GM18907 (cell line): Measurements from ENCODE around the gene DLGAP1.

ENCODE experiments used
- ATAC-seq: cut with Tn5 transposase; IDR thresholded peaks from one replicate; pipeline ENCODE4 v1.9.1; 2021; ENCODE audit warnings: mild to moderate bottlenecking, moderate library complexity; ENCODE audit not compliant: unreplicated experiment

DLGAP1 gene

DNA sequence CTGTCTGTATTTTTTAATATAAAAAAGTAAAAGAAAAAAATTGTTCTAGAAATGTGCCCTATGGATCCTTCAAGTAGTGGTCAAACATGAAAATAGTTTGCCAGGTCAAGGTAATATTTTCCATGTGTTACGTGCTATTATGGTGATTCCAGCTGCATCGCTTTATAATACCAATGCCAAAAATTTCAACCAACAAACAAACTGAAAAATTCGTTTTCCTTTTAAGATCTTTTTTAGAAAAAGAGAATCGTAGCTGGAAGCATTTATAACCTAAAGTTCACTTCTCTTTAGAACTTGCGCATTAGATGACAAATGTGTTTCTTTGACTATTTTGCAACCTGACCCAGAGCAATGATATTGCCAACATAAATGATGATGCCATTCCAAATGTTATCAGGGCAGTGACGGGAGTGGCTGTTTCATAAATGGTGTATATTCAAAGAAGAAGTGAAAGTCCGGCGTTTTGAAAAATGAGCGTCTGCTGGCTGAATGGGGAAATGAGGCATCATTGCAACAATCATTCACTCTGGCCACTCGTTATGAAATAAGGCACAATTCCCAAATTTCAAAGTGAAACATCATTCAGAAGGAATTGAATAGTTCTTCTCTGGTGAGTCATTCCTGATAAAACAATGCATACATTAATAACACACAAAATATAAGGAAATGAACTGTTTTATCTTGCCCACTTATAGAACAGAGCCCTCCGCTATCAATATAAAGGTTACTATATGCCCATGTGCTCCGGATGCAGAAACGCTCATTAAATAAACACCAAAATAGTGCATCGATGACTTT lies 707.7 kb downstream of the DLGAP1 start:
- no peak for ATAC-seq

DNA sequence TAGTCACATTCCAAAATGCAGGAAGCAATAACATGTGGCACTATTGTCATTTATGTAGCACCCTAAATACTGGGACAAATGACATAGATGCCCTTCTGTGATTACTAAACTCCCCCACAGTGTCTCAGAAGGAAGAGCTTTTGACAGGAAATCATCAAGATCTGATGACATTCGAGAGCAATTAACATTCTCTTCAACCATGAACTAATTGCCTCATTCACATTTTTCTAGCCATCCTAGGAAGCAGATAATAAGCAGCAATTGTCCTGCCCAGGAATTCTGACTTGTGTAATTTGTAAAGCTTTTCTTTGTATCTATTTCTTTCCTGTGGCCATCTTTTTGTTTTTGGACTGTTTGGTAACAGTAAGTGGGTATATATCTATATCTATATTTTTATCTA lies 712.6 kb downstream of the DLGAP1 start:
- ATAC-seq: no peak

DNA sequence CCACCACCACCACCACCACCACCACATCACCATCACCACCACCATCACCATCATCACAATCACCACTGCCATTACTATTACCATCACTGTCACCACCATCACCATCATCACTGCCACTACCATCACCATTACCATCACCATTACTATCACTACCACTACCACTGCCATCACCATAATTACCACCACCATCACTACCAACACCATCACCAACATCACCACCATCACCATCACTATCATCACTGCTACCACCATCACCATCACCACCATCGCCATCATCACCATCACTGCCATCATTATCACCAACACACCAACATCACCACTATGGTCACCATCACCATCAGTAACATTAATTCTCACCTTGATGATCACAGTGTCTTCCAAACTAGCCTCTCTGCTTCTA lies 713.8 kb downstream of the DLGAP1 start:
- ATAC-seq: no peak

DNA sequence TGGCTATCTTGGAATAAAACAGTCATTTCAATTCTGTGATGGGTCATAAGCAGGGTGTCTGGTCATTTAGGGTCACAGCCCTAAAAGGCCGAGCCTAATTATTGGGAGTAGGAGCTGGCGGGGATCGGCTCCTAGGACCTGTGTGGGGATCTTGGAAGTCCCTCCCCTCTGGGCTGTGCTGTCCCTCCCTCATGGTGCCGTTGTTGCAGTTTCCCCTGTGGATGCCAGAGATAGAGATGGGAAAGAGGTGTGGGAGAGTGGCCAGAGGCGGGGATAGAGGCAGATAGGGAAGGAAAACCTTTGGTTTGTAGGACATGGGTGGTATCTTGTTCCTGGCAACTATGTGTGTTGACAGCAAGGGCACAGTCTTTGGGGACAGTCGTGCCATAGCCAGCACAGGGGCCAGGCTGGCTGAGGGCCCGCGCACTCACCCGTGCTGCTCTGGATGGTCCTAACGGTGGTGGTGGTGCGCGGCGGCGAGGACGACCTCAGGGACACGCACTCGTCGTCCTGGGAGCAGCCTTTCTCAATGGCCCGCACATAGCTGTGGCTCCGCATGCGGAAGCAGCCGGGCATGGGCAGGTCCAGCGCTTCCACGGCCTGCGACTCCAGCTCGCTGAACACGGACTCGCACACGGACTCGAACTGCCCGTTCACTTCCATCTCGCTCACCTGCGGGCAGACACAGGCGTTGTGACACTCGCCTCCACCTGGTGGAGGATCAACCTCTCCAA lies 726.2 kb downstream of the DLGAP1 start:
- ATAC-seq: no peak

DNA sequence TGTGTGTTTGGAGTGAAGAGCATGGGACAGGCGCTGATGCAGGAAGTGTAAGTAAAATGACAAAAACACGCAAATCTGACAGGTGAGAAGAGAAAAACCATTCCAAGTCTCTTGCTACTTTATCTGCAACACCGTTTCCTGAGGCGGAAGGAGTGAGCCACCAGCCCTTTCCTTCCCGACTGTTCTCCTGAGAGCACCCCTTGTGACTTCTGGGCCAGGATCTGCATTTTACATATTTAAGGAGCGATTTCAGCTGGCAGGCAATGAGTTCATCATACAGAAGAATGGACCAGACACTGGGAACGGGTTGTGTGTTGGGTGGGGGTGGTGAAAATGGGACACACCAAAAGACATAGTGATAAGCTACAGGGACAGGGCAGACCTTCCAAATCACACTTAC lies 727.8 kb downstream of the DLGAP1 start:
- no peak for ATAC-seq

DNA sequence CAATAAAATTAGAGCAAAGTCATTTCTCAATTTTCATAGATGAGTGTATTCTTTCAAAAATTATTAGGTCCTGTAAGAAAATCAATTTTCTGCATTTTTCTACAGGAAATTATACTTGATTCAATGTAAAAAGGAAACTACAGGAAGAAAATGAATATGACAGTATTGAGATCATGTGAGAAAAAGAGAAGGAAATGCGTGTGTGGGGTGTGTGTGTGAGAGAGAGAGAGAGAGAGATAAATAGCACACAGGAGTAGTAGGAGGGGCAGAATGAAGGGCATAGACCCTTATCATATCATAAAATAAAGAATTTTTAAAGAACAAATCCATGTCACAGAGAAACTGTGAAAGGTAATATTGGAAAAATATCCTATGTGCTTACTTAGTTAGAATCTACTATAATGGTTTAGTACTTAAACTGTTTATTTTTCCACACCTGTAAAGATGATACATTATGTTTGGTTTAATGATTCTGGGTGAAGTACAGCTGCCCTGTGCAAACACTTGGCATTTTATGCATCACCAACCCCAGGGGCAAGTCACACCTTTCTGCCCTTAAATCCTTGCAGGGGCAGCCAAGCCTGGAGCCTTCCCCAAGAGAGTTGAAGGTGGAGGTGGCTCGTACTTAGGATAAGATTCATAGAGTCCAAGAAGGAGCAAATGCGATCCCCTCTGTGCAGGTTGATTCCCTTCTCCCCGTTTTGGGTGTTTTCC lies 728.7 kb downstream of the DLGAP1 start:
- ATAC-seq: no peak

DNA sequence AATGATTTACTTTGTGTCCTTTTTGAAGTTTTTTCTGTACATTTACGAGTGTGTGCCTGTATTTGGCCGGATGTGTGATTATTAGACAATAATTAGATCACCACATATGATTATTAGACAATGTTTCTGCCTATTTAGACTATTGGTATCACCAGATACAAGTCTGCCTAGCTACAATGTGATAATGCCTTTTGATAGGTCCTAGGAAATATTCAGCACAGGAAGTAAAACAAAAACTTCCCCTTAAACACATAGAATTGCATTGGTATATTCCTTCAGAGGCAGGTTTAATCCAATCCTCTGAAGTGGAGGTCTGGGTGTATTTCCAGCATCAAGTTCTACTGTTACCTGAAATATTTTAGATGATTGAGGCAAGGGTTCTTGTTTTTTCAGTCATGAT lies 730.0 kb downstream of the DLGAP1 start:
- no peak for ATAC-seq

DNA sequence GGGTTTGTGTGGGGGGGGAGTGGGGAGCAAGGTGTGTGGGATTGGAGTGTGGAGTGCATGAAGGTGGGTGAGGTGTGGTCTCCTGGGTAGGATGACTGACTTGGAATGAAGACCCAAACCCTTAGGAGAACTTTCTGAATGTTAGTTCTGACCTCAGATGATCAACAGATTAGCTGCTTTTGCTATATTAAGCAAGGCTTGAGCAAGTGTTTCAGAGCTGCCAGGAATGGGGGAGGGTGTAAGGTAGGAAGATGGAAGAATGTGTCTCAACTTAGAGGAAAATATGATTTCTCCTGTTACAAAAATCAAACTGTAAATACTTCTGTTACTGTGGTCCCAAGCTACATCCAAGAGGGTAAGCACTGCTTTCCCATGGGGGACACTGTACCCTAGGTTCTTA lies 731.6 kb downstream of the DLGAP1 start:
- ATAC-seq: no peak

DNA sequence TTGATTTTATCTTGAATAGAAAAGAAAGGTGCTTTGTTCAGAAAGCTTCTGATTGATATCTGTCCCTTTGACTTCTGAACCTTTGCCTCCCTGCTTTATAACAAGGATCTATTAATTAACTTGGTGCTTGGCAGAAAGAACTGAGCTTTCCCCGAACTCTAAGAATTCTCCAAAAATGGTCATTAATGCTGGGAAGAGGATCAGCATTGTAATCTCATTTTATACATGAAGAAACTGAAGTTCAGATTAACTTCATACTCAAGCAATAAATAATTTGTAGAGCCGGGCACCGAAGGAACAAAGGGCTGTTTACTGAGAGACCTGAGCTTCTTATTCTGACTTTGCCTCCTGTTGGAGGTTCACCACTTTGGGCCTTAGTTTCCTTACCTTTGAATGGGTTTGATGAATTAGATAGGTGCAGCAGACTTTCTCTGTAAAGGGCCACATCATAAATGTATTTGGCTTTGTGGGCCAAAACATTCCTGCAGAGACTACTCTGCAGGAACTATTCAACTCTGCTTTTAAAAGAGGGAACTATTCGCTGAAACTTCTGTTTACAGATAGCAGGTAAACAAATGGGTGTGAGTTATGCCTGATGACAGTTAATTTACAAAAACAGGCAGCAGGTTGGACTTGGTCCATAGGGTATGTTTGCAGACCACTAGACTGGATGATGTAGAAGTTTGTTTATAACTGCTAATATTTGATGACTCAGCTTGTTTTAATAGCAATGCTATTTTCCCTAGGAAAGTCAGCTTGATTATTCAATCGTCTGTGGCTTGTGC lies 732.3 kb downstream of the DLGAP1 start:
- no peak for ATAC-seq

DNA sequence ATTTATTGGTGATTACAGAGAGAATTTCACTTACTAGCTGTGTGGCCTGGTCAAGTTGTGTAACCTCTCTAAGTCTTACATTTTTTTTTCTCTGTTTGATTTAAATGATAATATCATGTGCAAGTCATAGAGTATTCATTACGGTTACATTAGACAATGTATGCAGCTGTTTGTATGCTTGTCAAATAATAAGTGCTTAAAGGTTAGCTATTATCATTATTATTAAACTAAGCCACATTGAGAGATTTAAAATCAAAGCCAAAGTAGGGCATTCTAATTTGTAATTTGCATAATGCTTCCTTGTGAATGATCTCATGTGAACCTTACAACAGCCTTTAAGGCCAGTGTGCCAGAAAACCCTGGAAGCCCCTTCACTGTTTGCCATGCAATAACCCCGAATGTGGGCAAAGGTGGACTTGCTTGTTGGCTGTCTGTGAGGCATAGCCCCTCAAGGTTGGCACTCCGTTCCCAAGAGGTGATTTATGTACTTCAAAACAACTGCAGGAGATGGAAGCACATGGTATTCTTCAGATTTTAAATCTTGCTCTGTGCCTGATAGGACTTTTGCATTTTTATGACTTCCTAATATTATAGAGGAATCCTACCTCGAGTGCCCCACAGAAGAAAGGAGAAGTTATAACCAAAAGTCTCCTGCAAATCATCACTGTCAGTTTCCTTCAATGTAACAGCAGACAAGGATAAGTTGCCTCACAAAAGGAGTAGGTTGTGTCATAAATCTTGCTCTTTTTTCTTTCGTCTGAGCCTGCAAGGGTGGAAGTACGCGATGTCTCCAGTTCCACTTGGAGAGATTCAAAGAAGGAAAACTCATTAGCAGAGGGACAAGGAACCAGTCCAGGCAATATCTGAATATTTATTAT lies 733.1 kb downstream of the DLGAP1 start:
- ATAC-seq: no peak

DNA sequence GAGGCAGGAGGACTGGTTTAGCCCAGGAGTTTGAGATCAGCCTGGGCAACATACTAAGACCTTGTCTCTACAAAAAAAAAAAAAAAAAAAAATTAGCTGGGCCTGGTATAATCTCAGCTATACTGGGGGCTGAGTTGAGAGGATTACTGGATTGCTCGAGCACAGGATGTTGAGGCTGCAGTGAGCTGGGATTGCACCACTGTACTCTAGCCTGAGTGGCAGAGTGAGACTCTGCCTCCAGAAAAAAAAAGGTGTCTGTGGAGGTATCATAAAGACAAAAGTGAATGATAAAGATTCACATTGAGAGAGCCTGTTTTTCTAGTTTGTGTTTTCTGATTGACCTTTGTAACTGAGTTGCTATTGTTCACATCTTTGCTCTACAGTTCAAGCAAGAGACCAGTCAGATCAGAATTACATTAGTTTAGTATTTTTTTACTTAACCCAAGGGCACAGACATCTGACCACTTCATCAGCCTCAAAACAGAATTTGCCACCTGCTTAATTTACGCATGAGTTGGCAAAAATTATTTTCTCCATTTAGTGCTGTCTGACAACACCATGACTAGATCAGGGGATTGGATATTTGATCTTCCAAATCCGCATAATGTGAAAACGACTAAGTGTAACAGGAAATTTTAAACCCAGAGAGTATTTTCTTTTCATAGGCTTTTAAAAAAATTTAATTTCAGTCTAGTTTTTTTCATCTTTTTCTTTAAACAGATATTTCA lies 734.1 kb downstream of the DLGAP1 start:
- ATAC-seq: no peak

DNA sequence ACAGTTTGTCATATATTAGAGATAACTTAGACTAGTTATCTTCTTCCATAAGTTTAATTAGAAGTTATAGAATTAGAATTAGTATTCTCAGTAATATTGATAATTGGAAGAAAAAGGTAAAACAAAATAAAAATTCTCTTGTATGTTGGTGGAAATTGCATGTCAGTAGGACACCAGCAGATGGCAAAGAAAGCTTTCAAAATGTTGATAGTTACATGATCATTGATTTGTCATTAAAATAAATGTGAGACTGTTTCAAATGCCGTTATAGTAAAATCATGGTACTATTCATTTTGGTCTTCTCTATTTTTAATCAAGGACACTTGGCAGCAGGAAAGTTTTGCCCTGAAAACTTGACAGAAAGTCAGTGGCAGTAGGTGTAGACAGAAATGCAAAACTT lies 734.9 kb downstream of the DLGAP1 start:
- no peak for ATAC-seq

DNA sequence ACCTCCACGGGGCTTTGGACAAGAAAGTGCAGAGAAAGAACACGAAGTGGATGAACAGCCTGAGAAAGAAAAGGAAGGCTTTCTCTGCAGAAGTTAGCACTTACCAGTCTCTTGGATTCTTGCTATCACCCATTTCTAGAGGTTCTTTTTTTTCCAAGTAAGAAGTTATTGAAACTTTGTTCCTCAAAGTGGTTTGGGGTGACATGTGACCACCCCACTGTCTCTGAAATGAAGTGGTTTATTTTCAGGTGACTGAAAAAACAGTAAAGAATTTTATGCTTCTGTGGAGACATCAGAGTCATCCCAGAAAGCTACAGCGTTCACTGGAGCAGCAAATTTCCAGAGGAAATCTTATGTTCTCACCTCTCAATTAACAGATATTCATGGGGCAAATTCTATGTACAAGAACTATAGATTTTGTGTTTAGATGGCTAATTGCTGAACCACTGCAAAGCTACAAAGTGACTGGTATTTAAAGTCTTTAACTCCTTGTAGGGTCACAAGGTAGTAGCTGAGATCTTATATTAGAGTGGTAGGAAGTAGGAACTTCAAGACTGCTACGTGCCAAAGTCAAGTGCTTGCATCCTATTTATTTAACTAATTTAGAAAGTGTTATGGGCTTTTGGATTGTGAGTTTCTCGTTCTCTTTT lies 737.6 kb downstream of the DLGAP1 start:
- no peak for ATAC-seq

DNA sequence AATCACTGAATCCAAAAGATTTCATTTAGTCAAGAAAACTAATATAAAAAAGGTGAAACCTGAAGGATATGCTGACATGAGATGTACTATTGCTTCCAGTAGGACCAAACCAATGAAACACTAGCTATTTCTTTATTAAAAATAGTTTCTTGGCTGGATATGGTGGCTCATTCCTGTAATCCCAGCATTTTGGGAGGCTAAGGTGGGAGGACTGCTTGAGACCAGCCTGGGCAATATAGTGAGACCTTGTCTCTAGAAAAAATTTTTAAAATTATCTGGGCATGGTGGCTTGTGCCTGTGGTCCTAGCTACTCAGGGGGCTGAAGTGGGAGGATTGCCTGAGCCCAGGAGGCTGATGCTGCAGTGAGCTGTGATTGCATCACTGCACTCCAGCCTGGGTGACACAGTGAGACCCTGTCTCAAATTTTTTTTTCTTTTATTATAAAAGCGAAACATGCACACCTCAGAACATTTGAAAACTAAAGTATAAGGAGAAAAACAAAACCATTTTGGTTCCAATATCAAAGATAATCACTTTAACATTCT lies 738.9 kb downstream of the DLGAP1 start:
- ATAC-seq: no peak

DNA sequence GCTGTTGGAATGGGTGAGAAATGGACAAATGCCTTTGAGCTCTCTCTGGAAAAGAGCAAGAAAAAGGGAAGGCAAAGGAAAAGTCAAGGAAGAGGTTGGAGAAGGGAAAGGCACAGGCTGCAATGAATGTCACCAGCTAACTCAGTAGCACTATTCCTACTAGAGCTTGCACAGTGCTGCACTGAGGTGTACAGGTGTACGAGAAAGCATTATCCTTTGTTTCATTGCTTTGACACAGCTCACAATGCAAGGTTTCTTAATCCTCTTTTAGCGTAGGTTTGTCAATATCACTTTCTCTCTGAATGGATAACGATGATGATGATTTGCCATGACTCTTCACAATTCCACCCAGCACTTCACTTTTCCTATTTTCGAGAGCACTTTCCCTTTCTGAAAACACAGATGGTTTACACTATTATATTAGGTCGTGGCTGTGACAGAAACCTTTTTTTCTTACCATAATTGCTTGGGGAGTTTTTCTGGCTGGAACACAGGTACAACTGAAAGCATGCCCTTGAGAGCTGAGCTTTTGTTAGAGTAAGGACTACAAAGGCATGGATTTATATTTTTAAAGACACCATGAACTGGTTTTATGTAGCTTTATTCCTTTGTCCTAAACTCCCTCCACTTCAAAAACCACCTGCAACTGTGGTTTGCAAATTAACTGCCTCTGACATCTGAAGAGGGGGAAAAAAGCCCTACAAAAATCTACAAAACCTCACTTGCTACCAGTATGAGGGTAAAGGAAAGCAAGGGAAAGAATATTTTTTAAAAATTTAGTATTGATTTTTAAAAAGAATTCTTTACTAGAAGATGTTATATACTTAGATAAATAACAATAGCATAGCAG lies 739.7 kb downstream of the DLGAP1 start:
- ATAC-seq: no peak

DNA sequence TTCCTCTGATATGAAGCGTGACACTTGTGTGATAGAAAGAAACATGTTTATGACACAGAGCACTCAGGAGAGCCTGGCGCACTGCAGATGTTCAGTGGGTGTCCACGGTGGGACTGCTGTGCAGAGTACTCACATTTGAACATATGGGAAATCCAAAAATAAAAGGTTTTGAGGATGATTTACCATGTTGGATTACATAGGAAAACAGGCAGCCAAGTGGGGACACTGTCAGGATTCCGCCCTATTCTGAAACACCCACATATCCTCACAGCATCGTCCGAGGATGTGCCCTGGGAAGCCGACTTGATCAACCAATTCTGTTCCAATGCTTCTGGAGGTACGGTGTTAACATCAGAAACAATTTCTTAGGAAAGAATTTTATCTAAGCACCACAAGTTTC lies 741.4 kb downstream of the DLGAP1 start:
- ATAC-seq: no peak

DNA sequence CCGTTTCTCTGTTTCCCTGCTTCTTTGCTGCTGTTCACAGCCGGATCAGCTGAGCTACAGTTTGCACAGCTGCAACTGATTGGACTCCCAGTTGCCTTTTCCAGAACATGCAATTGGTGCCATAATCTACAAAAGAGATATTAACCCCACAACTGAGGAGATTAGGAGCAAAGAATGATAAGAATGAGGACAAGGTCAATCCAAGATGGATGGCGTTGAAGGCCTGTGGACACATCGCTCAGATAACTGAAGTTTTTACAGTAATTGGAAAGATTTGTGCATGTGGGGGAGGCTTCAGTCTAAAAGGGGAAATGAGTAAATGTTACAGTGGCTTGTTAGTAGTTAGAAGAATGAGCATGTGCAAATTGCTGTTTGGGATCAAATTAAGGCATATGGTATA lies 741.9 kb downstream of the DLGAP1 start:
- no peak for ATAC-seq

DNA sequence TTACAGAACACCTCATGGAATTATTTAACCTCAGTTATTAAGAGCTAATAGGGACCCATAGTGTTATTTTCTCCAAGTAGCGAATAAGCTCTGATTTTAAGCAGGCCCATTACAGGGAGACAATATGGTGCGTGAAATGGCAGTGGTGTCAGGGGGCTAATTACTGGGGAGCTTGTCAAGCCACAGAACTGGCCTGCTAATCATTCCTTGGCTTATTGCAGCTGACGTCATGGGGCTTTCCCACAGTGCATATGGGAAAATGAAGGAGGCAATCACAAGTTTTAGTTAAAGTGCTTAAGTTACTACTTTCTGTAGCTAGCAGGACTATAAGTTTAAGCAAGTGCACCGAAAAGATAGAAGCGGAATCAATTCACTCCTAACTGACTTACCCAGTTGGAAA lies 742.6 kb downstream of the DLGAP1 start:
- ATAC-seq: no peak
